GM04503 (cell line): ENCODE results near the gene HINFP.
"Not testable (repeated sequence)": the region's sequence is repeated elsewhere in the genome, so short reads cannot be mapped to it uniquely, and the experiment has no call there.

Source experiments
- DNase-seq: peaks from one replicate; pipeline ENCODE4 v3.0.0-alpha.2; 2012; ENCODE audit warnings: low read depth

HINFP gene

DNA sequence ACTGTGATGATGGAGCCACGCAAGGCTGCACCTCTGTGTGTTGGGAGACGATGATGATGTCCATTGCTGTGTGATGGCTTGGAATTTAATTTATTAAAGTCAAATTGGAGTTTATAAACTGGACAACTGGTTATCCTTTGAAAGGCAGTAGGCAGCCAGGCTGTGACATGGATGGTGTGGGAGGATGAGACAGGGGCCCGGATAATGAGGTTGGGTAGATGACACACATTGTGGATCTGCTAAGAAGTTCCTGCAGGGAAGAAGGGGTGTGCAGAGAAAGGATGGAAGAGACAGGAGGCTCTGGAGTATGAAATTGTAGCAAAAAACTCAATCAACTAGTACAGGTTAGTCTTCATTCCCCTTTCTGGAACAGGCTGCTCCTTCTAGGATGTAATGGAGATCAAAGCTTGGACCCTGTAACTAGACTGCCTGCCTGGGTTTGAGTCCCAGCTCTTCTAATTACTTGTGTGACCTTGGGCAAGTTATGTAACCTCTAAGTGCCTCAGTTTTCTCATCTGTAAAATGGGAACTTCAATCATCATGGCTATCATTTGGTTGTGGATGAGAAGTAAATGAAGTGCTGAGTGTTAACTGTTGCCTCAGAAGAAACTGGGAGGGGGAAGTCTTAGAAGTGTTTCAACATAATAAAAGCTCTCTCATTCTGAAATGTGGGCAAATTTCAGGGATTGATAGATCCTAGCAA, 4.2 kb upstream of the HINFP start:
- DNase-seq, result no peak

DNA sequence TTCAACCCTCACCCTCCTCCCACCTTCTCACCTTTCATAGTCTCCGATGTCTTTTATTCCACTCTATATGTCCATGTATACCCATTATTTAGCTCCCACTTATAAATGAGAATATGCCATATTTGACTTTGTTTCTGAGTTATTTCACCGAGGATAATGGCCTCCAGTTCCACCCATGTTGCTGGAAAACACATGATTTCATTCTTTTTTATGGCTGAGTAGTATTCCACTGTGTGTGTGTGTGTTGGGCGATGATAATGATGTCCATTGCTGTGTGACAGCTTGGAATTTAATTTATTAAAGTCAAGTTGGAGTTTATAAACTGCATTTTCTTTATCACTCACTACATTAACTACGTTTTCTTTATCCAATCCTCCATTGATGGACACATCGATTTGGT, 3.2 kb upstream of the HINFP start:
- DNase-seq, result no peak

DNA sequence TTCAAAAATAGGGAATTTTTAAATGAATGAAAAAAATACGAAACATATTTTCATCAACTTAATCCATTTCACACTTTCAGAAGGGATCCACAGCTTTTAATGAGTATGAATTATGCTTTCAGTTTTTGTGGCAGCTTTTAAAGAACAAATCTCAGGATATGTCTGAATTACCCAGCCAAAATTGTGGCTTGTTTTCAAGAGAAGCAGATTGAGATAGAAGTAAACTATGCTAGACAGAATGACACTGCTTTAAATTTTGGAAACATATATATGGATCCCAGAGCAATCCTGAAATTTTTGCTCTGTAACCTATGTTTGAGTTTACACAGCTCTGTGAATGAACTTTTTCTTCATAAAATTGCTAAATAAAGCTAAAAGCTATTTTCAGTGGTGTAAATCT, 2.4 kb upstream of the HINFP start:
- DNase-seq, result no peak

- no peak for DNase-seq
Observed at GRCh38 chr11:119120639-119121007, 757 bp upstream of the HINFP start.

- DNase-seq, result no peak
Observed at GRCh38 chr11:119121811-119122124, 388 bp downstream of the HINFP start.

- no peak for DNase-seq
Observed at GRCh38 chr11:119125821-119126220, 4.4 kb downstream of the HINFP start.

- DNase-seq, result no peak
Observed at GRCh38 chr11:119126675-119127268, 5.4 kb downstream of the HINFP start.

DNA sequence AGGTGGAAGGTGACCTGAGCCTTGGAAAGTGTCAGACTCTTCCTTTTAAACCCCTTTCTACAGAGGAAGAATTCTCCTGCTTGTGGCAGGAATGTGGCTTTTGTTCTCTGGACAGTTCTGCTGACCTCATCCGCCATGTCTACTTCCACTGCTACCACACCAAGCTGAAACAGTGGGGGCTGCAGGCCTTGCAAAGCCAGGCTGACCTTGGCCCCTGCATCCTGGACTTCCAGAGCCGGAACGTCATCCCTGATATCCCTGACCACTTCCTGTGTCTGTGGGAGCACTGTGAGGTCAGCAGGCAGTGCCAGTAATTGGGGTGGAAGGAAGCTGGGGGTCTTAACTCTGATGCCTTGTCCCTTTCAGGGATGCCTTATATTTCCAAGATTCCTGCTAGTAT, 9.3 kb downstream of the HINFP start:
- no peak for DNase-seq

DNA sequence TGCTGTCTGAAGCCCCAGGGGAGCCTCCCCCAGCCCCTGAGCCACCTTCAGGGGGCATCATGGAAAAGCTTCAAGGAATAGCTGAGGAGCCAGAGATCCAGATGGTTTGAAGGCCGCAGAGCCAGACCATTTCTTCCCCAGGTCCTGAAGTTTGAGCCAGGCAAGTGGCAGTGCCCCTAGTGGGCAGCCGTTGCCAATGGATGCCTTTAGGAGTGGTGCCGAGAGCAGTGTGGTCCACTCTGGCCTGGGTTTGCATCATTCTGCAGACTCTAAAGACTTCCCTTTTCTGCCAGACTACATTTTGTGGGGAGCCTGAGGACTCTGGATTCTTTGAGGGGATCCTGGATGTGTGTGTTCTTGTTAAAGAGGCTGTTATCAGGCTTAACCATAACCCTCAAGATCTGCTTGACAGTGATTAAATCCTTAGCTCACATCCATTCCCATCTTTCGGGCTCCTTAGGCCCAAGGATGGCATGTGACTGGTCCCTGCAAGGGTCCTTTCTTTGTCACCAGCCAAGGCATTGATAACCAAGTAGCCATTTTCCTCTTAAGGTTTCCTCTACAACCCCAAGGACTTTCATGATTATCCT, 13.1 kb downstream of the HINFP start:
- DNase-seq, result no peak

DNA sequence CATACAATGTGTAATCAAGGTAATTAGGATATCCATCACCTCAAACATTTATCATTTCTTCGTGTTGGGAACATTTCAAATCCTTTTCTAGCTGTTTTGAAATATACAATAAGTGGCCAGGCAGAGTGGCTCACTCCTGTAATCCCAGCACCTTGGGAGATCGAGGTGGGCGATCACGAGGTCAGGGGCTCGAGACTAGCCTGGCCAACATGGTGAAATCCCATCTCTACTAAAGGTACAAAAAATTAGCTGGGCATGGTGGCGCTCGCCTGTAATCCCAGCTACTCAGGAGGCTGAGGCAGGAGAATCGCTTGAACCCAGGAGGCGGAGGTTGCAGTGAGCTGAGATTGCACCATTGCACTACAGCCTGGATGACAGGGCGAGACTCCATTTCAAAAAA, 17.9 kb downstream of the HINFP start:
- DNase-seq, result not testable (repeated sequence)

GRCh38 chr11:119144825-119145486, 23.6 kb downstream of the HINFP start:
- no peak for DNase-seq

DNA sequence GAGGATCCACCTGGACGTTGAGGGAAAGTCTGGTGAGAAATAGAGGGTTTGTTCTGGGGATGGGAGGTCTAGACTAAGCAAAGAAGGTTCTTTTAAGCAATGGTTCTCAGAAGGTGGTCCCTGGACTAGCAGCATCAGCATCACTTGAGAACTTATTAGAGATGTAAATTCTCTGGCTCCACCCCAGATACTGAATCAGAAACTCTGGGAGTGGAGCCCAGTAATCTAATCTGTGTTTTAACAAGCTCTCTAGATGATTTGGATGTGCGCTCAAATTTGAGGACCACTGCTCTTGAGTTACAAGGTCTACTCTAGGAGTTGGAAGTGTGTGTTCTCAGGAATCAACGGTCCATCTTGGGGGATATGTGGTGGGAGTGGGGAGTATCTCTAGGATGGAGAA, 24.2 kb downstream of the HINFP start:
- no peak for DNase-seq

- no peak for DNase-seq
Observed at GRCh38 chr11:119147604-119148333, 26.4 kb downstream of the HINFP start.

DNA sequence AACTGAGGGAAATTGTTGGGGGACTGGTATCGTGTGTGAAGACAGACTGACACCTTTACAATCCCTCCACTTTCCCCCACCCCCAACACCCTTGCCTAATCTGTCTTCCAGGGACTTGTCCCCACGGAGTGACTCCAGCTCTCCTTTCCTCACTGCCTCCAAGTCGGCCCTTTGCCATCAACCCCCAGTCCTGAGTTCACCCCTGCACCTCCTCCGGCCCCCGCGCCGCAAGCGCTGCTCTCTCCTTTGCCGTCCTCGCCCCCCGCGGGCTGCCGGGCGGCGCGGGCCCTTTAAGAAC, 27.3 kb downstream of the HINFP start:
- no peak for DNase-seq

DNA sequence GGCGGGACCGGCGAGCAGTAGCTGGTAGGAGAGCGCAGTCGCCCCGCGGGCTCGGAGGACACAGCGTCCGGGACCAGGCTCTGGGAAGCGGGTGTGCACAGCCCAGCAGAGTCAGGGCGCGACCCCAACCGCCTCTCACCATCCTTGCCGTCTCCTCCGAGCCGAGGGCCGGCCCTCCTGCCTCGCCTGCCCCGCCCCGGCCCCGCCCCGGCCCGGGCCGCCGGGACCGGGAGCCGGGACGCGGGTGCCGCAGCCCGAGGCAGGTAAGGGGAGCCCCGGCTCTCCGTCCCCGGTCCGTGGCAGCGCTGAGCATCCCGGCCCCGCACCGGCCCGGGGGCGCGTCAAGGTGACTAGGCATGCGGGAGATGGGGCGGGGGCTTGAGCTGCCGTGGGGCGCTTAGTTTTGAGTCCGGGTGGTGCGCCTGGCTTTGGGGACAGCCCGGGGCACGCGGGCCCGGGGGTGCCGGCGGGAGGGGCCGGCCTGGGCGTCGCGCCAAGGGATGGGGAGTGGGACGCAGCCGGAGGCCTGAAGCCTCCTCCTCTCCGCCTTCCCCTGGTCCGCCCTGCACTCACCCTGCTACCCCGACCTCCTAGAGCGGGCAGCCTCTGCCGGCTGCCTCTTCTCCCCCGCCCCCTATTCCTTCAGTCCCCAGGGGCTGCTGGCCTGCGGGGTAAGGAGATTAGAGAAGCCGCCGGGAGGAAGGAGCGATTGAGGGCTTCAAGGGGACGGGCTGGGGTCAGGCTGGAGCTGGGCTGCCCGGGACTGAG, 27.8 kb downstream of the HINFP start, which contains the start of gene ABCG4:
Gene ABCG4, plus strand, starts transcription at position 35 of the 768 bp plus-strand sequence. CDS start 914 bp downstream, outside the sequence.
- DNase-seq, result no peak

DNA sequence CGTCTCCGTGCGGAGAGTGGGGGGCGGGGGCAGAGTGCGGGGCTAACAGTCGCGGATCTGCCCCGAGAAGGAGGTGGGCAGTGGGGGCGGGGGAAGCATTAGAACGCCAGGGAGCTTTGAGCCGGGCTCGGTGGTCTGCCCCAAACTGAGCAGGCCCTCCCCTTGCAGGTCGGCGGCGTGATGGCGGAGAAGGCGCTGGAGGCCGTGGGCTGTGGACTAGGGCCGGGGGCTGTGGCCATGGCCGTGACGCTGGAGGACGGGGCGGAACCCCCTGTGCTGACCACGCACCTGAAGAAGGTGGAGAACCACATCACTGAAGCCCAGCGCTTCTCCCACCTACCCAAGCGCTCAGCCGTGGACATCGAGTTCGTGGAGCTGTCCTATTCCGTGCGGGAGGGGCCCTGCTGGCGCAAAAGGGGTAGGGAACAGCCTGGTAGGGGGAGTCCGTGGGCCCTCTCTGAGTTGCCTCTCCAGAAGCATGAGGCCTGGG, 28.5 kb downstream of the HINFP start:
- no peak for DNase-seq

DNA sequence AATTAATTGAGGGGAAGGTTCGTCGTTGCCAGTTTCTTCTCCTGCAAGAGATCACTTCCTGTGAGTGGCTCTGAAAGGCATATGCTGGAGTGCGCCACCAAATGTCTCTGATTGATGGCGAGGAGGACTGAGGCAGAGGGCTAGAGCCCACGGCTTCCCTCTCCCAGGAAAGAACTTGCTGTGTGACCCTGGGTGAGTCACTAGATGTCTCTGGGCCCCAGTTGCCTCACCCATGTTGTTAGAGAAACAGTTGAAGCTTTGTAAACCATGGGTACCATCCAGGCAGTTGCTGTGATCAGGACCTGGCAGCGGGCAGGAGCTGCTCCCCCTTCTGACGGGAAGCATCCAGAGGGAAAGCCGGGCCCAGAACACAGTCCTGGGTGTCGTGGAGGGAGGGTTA, 30.7 kb downstream of the HINFP start:
- no peak for DNase-seq

- no peak for DNase-seq
Observed at GRCh38 chr11:119152604-119153003, 31.2 kb downstream of the HINFP start.

DNA sequence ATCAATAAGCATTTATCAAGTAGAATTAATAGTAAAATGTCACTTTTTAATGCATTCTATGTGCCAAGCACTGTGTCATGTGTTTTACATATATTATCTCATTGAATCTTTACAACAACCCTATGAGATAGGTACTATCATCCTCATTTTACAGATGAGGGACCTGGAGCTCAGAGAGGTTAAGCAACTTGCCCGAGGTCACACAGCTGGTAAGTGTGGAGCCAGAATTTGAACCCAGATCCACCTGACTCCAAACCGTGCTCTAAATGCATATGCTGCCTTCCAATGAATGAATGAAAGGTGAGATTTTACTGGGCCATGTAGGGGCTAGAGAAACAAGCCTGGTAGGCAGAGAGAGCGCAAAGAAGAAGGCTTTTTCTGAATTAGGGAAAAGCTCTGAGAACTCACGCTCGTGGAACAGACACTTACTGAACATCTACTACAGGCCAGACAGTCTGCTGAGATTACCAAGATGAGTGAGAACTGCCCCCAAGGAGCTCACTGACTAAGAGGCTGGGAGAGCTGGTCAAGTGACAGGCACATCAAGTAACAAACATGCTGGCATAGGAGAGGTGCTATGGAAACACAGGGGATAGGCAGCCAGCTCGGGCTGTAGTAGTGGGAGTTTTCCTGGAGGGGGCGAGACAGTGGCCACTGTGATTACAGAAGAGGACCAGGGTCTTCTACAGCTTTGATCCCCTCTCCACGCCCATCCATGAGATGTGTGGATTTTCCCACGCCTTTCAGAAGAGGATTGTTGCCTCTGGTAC, 31.9 kb downstream of the HINFP start:
- DNase-seq, result no peak

- DNase-seq, result no peak
Observed at GRCh38 chr11:119154178-119154577, 32.8 kb downstream of the HINFP start.
